ENCODE measurements around the gene PCBP2. TPM values are rescaled to one million over a fixed set of nuclear protein-coding genes. Genes with fewer than 3 reads are reported as not detected.

PCBP2 gene
- total and polyA plus RNA-seq, 2 donors (not counting 1 experiment from before 2014, with no cell fraction given) = 271 to 315 TPM

DNA sequence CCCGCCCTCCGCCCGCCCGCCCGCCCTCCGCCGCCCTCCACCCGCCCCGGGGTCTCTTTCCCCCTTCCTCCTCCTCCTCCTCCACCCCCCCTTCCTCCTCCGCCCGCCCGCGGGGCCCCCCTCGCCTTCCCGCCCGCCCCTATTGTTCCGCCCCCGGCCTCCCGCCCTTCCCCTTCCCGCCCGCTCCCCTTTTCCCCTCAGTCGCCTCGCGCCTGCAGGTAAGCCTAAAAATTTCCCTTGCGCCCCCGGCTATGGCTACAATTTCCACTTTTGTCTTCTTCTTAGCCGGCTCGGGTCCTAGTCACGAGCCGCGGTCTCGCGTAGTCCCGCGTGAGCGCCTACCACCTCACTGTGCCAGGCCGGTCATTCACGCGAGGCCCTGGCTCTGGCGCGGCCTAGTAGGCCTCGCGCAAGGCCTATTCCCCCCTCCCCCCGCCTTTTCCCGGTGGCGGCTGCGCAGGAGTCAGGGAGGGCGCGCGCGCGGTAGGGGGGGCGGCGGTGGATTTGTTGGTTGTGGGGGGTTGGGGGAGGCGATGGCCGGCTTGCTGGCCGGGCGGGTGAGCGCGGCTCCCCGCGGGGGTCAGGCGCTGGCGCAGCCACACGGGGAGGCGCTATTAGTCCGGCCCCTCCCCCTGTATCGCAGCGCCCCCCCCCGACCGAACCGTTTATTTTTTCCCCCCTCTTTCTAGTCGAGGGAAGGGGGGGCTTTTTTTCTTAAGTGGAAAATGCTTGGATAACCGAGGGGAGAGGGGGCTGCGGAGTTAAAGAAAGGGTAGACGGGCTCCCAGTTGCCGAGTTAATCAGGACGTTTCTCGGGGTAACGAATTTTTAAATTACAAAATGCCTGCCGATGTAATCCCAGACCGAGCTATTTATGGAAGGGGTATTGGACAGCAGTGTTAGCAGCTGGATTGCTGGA is 516 bp downstream of the PCBP2 start:
- peak overlapping the region; percentile 86 to 100 (median 90) for H3K4me3 ChIP-seq (replicated peaks in 1 of 4; ENCODE audit: control extremely low read depth in 1 of 4, insufficient read depth in 1 of 4, low read depth in 3 of 4, low read length in 4 of 4)
- peaks cover 50% of the 10 kb centered on the region for H3K79me2 ChIP-seq (ENCODE audit: control insufficient read depth, insufficient read depth, low read length)

DNA sequence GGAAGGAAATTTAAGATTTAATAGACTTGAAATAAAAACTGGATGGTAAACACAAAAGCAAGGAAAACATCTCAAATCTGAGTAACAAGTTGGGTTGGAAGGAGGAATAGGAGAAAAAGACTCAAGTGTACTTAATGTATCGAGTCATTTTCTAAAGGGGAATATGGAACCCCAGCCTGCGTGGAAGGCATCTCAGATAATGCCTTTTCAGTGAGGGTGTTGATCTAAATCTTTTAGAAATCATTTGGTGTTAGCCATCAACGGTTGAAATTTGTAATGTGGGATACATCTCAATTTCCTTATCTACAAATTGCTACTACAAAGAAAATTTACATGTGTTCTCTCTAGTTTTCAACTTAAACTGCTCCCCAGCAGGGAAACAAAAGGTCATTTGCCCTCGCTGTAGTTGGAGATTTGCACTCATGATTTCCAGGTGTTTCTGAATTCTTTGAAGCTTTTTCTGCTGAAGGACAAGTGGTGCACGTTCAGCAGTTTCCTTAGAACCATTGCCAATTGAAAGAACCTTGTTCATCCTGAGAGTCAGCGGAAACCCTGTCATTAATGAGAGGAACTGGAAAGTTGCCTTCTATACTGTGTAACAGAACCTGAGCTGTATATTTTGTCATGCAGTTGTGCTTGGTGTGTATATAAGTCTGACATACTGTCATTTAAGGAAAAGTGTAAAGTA is 2.2 kb downstream of the PCBP2 start:
- no peak overlapping the region for H3K27ac ChIP-seq (ENCODE audit: insufficient read depth, low read length)
- DNase-seq (ENCODE audit: low read depth in 2 of 2) = no peak

More for the DNA sequence above, 516 bp downstream of the PCBP2 start:
- H3K9me3 ChIP-seq (ENCODE audit: control insufficient read depth, insufficient read depth, low read depth, low read length) = no peaks in the 10 kb centered on the region
- H3K27me3 ChIP-seq (ENCODE audit: control insufficient read depth, insufficient read depth, low read length) = no peaks in the 10 kb centered on the region
- peaks cover 17% of the 10 kb centered on the region for H4K20me1 ChIP-seq (ENCODE audit: control insufficient read depth, extremely low read depth, insufficient read depth, low read length)
- no peak overlapping the region for H2AFZ ChIP-seq (ENCODE audit: low read length)
- peak overlapping the region; percentile 97 for H3K9ac ChIP-seq (ENCODE audit: insufficient read depth, low read length)
- DNase-seq (ENCODE audit: low read depth in 2 of 2) = peak; percentile 88 to 91
- H3K36me3 ChIP-seq (ENCODE audit: control insufficient read depth, insufficient read depth, low read length) = peaks cover 17% of the 10 kb centered on the region
- H3K4me2 ChIP-seq (ENCODE audit: extremely low read depth, insufficient read depth, low read length) = peak overlapping the region; percentile 61
- H3K27ac ChIP-seq (ENCODE audit: insufficient read depth, low read length) = peak overlapping the region; percentile 93
- no peak for TF ChIP-seq EZH2 (IDR thresholded peaks at IDR 0.05; ENCODE audit: low read length, missing control alignments)
- TF ChIP-seq, protein P1, sequence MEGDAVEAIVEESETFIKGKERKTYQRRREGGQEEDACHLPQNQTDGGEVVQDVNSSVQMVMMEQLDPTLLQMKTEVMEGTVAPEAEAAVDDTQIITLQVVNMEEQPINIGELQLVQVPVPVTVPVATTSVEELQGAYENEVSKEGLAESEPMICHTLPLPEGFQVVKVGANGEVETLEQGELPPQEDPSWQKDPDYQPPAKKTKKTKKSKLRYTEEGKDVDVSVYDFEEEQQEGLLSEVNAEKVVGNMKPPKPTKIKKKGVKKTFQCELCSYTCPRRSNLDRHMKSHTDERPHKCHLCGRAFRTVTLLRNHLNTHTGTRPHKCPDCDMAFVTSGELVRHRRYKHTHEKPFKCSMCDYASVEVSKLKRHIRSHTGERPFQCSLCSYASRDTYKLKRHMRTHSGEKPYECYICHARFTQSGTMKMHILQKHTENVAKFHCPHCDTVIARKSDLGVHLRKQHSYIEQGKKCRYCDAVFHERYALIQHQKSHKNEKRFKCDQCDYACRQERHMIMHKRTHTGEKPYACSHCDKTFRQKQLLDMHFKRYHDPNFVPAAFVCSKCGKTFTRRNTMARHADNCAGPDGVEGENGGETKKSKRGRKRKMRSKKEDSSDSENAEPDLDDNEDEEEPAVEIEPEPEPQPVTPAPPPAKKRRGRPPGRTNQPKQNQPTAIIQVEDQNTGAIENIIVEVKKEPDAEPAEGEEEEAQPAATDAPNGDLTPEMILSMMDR (conservative IDR thresholded peaks at IDR 0.05 in 1 of 2, IDR thresholded peaks at IDR 0.05 in 1 of 2; ENCODE audit: low read depth in 1 of 2, low read length in 2 of 2) = peak in 1 of 2 donors; percentile 17
- peaks cover 4% of the 10 kb centered on the region for H3K4me1 ChIP-seq (ENCODE audit: control insufficient read depth, extremely low read depth, insufficient read depth, low read length)

More for the DNA sequence above, 2.2 kb downstream of the PCBP2 start:
- TF ChIP-seq EZH2 (IDR thresholded peaks at IDR 0.05; ENCODE audit: low read length, missing control alignments) = no peak
- TF ChIP-seq, protein P1 (conservative IDR thresholded peaks at IDR 0.05 in 1 of 2, IDR thresholded peaks at IDR 0.05 in 1 of 2; ENCODE audit: low read depth in 1 of 2, low read length in 2 of 2) = no peak
- Histone ChIP-seq H4K20me1 (ENCODE audit: control insufficient read depth, extremely low read depth, insufficient read depth, low read length) (peaks cover 17% of the 10 kb centered on the region), H2AFZ (ENCODE audit: low read length) (no peak overlapping the region), H3K4me2 (ENCODE audit: extremely low read depth, insufficient read depth, low read length) (peak overlapping the region; percentile 61), H3K27me3 (ENCODE audit: control insufficient read depth, insufficient read depth, low read length) (no peaks in the 10 kb centered on the region), H3K36me3 (ENCODE audit: control insufficient read depth, insufficient read depth, low read length) (peaks cover 17% of the 10 kb centered on the region), H3K4me3 (replicated peaks in 1 of 4; ENCODE audit: control extremely low read depth in 1 of 4, insufficient read depth in 1 of 4, low read depth in 3 of 4, low read length in 4 of 4) (peak overlapping the region; percentile 23 to 100 (median 90)), H3K4me1 (ENCODE audit: control insufficient read depth, extremely low read depth, insufficient read depth, low read length) (peaks cover 4% of the 10 kb centered on the region), H3K79me2 (ENCODE audit: control insufficient read depth, insufficient read depth, low read length) (peaks cover 61% of the 10 kb centered on the region), H3K9me3 (ENCODE audit: control insufficient read depth, insufficient read depth, low read depth, low read length) (no peaks in the 10 kb centered on the region), H3K9ac (ENCODE audit: insufficient read depth, low read length) (no peak overlapping the region)
